HepG2 (cell line): Measurements from ENCODE around the gene SPACA9. TPM values are rescaled to one million over a fixed set of nuclear protein-coding genes. Genes with fewer than 3 reads are reported as not detected.

Source experiments
- ATAC-seq: fragments of 200-7000 bp; cut with Tn5 transposase; 3 replicates; pipeline ENCODE4 v1.9.1; 2020; ENCODE audit warnings: mild to moderate bottlenecking, moderate library complexity
- BruUV-seq: library from RNA; stranded (reverse); fragments of 400-500 nt; replicated peaks from 2 replicates; lab custom pipeline; 2021; lab: Mats Ljungman, UMichigan
- CTCF ChIA-PET: fragments of 300-600 bp; formaldehyde crosslinking; extraction: SDS; loops from one replicate; lab custom pipeline; 2021; ENCODE audit warnings: low total read pairs, inconsistent platforms, low intra/inter-chr PET ratio; lab: Yijun Ruan, JAX
- POLR2A ChIA-PET: fragments of 350-600 bp; sonication (Branson Sonifier 250); formaldehyde crosslinking; loops from one replicate; lab custom pipeline; 2020; ENCODE audit warnings: antibody characterized with exemption, inconsistent platforms; lab: Yijun Ruan, JAX
- DNase-seq: peaks from one replicate; pipeline ENCODE4 v3.0.0-alpha.2; 2015; ENCODE audit warnings: low spot score
- FAIRE-seq: peaks from 3 replicates; lab custom pipeline; 2011; peaks lifted over from hg19 to GRCh38; lab: Jason Lieb, UNC
- H2AFZ ChIP-seq: one replicate; pipeline ENCODE4 v1.6.1; 2011; ENCODE audit warnings: low read length, inconsistent platforms
- H3K27ac ChIP-seq: fragments of 300-600 bp; 3 replicates; pipeline ENCODE4 v1.8.0; 2011; ENCODE audit warnings: mixed run types, mild to moderate bottlenecking, mixed read lengths, low read length, inconsistent platforms; ENCODE audit not compliant: insufficient read depth; ENCODE audit errors: extremely low read length
- H3K27me3 ChIP-seq, 2 experiments: fragments of 200-600 bp in 1 of 2; 2 replicates in 1 of 2; 3 replicates in 1 of 2; pipeline versions ENCODE4 v1.6.0 to v1.8.0; 2011; ENCODE audit warnings: low read length in 2 of 2, mild to moderate bottlenecking in 2 of 2, moderate library complexity in 2 of 2, inconsistent platforms in 1 of 2; ENCODE audit not compliant: insufficient read depth in 2 of 2, control insufficient read depth in 1 of 2
- H3K36me3 ChIP-seq, 2 experiments: fragments of 200-600 bp in 1 of 2; replicated peaks in 1 of 2; 2 replicates in 1 of 2; 3 replicates in 1 of 2; pipeline versions ENCODE4 v1.5.1 to v1.8.0; 2011; ENCODE audit warnings: low read length in 2 of 2, inconsistent platforms in 1 of 2; ENCODE audit not compliant: insufficient read depth in 2 of 2, control insufficient read depth in 1 of 2
- H3K4me1 ChIP-seq: 2 replicates; pipeline ENCODE4 v1.5.1; 2012; ENCODE audit warnings: low read length, inconsistent platforms; ENCODE audit not compliant: insufficient read depth
- H3K4me2 ChIP-seq: 2 replicates; pipeline ENCODE4 v1.6.0; 2011; ENCODE audit warnings: low read depth, low read length, inconsistent platforms
- H3K4me3 ChIP-seq, 3 experiments: fragments of 200-600 bp in 1 of 3; sonication (generic), shearing (Covaris generic) in 1 of 3; replicated peaks in 1 of 3; 2 replicates each; pipeline ENCODE4 v1.5.1; 2011 to 2016; ENCODE audit warnings: low read length in 3 of 3, inconsistent platforms in 2 of 3, low read depth in 2 of 3, mild to moderate bottlenecking in 2 of 3, control low read depth in 1 of 3, mixed read lengths in 1 of 3; ENCODE audit not compliant: insufficient read depth in 1 of 3
- H3K79me2 ChIP-seq: one replicate; pipeline ENCODE4 v1.6.1; 2011; ENCODE audit warnings: low read length, inconsistent platforms; ENCODE audit not compliant: insufficient read depth
- H3K9ac ChIP-seq: 2 replicates; pipeline ENCODE4 v1.6.0; 2011; ENCODE audit warnings: mild to moderate bottlenecking, low read depth, low read length, inconsistent platforms; ENCODE audit not compliant: insufficient read depth
- H3K9me3 ChIP-seq: 2 replicates; pipeline ENCODE4 v1.5.1; 2012; ENCODE audit warnings: mild to moderate bottlenecking, low read length
- H4K20me1 ChIP-seq: 2 replicates; pipeline ENCODE4 v1.6.0; 2011; ENCODE audit warnings: inconsistent platforms, mild to moderate bottlenecking, low read length, moderate library complexity; ENCODE audit not compliant: insufficient read depth
- AFF4 ChIP-seq: sonication (generic); formaldehyde crosslinking; IDR thresholded peaks from 2 replicates; pipeline ENCODE4 v1.4.0; 2020; ENCODE audit warnings: missing genetic modification reagents
- ATF6 ChIP-seq: sonication (generic); formaldehyde crosslinking; conservative IDR thresholded peaks from 2 replicates; pipeline ENCODE4 v1.4.0; 2020; ENCODE audit warnings: missing genetic modification reagents
- CBX2 ChIP-seq, 2 experiments: fragments of 200-600 bp in 1 of 2; sonication (generic); formaldehyde crosslinking in 1 of 2; IDR thresholded peaks; 2 replicates each; pipeline versions ENCODE4 v1.7.0 to v1.8.1; 2018 to 2022; ENCODE audit warnings: low read depth in 2 of 2, low read length in 1 of 2, mild to moderate bottlenecking in 1 of 2, missing genetic modification reagents in 1 of 2
- DBP ChIP-seq: sonication (generic); formaldehyde crosslinking; IDR thresholded peaks from 2 replicates; pipeline ENCODE4 v1.4.0; 2020; ENCODE audit warnings: missing genetic modification reagents; ENCODE audit errors: not compliant biosample characterization
- ETV6 ChIP-seq: sonication (generic); formaldehyde crosslinking; conservative IDR thresholded peaks from 2 replicates; pipeline ENCODE4 v1.4.0; 2020; ENCODE audit warnings: missing genetic modification reagents
- HNF4A ChIP-seq: sonication (generic); formaldehyde crosslinking; IDR thresholded peaks from 2 replicates; pipeline ENCODE4 v1.4.0; 2020; ENCODE audit warnings: missing genetic modification reagents
- MYNN ChIP-seq: sonication (generic); formaldehyde crosslinking; IDR thresholded peaks from 2 replicates; pipeline ENCODE4 v1.4.0; 2020; ENCODE audit warnings: mild to moderate bottlenecking, low read depth, missing genetic modification reagents
- POLR2AphosphoS2 ChIP-seq: IDR thresholded peaks from 2 replicates; pipeline ENCODE4 v1.6.1; 2011; ENCODE audit warnings: low read depth, low read length, improper control_type of control experiment
- YY1 ChIP-seq: IDR thresholded peaks from 2 replicates; pipeline ENCODE4 v1.6.1; 2011; ENCODE audit warnings: low read length, low read depth, moderate library complexity, mild to moderate bottlenecking; ENCODE audit not compliant: insufficient read depth, insufficient replicate concordance
- ZMYM3 ChIP-seq: sonication (generic); formaldehyde crosslinking; IDR thresholded peaks from 2 replicates; pipeline ENCODE4 v1.5.1; 2020; ENCODE audit warnings: mild to moderate bottlenecking, missing genetic modification reagents
- ZNF232 ChIP-seq: sonication (generic); formaldehyde crosslinking; IDR thresholded peaks from 2 replicates; pipeline ENCODE4 v1.4.0; 2020; ENCODE audit warnings: missing genetic modification reagents, borderline replicate concordance
- ZNF430 ChIP-seq: sonication (generic); formaldehyde crosslinking; IDR thresholded peaks from 2 replicates; pipeline ENCODE4 v1.9.0; 2021; ENCODE audit warnings: mild to moderate bottlenecking, missing genetic modification reagents
- ZNF652 ChIP-seq: IDR thresholded peaks from 2 replicates; pipeline ENCODE4 v1.6.1; 2016; ENCODE audit warnings: low read depth, borderline replicate concordance
- ZNF670 ChIP-seq: sonication (generic); formaldehyde crosslinking; IDR thresholded peaks from 2 replicates; pipeline ENCODE4 v1.8.0; 2022; ENCODE audit warnings: mild to moderate bottlenecking, missing genetic modification reagents, borderline replicate concordance
- WGBS: methylation state at CpG from one replicate; pipeline ENCODE4 v1.1.6; 2017; ENCODE audit warnings: low lambda C conversion rate; 5-methylcytosine and 5-hydroxymethylcytosine counted together
- in situ Hi-C: cut with HindIII; loops from 2 replicates; pipeline ENCODE4 v1.10.0; 2017; ENCODE audit warnings: low pct_unique_long_range_greater_than_20kb; ENCODE audit not compliant: extremely low pct_ligation_motif_present
- intact Hi-C: fragments of 100-400 bp; cut with micrococcal nuclease; formaldehyde crosslinking; loops from one replicate; pipeline ENCODE4 v1.10.0; 2022; ENCODE audit not compliant: unreplicated experiment
- polyA plus RNA-seq, 8 experiments: library from polyadenylated mRNA; depleted of rRNA in 3 of 8; stranded (reverse) in 7 of 8; unstranded in 1 of 8; fragments of >200 nt; fragmentation: Illumina TruSeq in 4 of 8; extraction: Trizol in 4 of 8; gene quantifications; 2 replicates each; pipeline versions ENCODE4 v1.2.1 to v1.2.3, GENCODE V29; 2011 to 2016; ENCODE audit warnings: low read depth in 4 of 8, missing spikeins in 1 of 8, mixed read lengths in 1 of 8; ENCODE audit not compliant: insufficient read depth in 1 of 8
- total RNA-seq, 5 experiments: library from RNA; depleted of rRNA; stranded (reverse); fragments of >200 nt; fragmentation: Illumina TruSeq; extraction: Trizol; gene quantifications; 2 replicates each; pipeline ENCODE4 v1.2.3, GENCODE V29; 2016; ENCODE audit warnings: low read depth in 1 of 5

The SPACA9 gene
- total and polyA plus RNA-seq, 2 of the 13 experiments (the other 11 are each of a cell fraction or from before 2014, with no cell fraction given) = 0.15 to 0.38 TPM

GRCh38 chr9:132927704-132928103 lies 49.0 kb downstream of the SPACA9 start:
- ATAC-seq = no peak
- no peak overlapping the region for H2AFZ ChIP-seq
- no peak overlapping the region for H3K4me3 ChIP-seq
- no peak for DNase-seq
- H3K9me3 ChIP-seq = no peaks in the 10 kb centered on the region
- no peak overlapping the region for H3K4me2 ChIP-seq
- no peak overlapping the region for H3K9ac ChIP-seq
- no peak overlapping the region for H3K27ac ChIP-seq
- H3K4me1 ChIP-seq = no peaks in the 10 kb centered on the region
- H3K79me2 ChIP-seq = no peaks in the 10 kb centered on the region
- 98% methylated on average over 7 of the region's 7 CpGs for WGBS
- BruUV-seq = no TSS peak
- in situ Hi-C loops (no loop called here), intact Hi-C loops (no loop called here)
- ChIA-PET POLR2A (no interaction called here), CTCF (no interaction called here)
- no peak for FAIRE-seq
- TF ChIP-seq ZNF232 (CRISPR knock-in tag) (no peak), DBP (CRISPR knock-in tag) (no peak), ZNF652 (no peak), ZNF670 (CRISPR knock-in tag) (no peak), ATF6 (CRISPR knock-in tag) (no peak), ZMYM3 (CRISPR knock-in tag) (no peak), CBX2 (IDR thresholded peaks at IDR 0.05; ENCODE audit: low read depth, low read length) (no peak), CBX2 (CRISPR knock-in tag; IDR thresholded peaks at IDR 0.05; ENCODE audit: low read depth) (no peak), POLR2AphosphoS2 (no peak), AFF4 (CRISPR knock-in tag) (no peak), ETV6 (no peak), YY1 (no peak), HNF4A (CRISPR knock-in tag) (no peak), MYNN (no peak), ZNF430 (no peak)
- H4K20me1 ChIP-seq = no peaks in the 10 kb centered on the region
- H3K36me3 ChIP-seq = peaks cover 15 to 64% of the 10 kb centered on the region in 2 experiments
- H3K27me3 ChIP-seq = no peaks in the 10 kb centered on the region
